Amygdala (tissue), 56 donors: ENCODE measurements around the gene COL4A5.
A peak's percentile ranks its signal among the peaks of the same experiment; 100 is the strongest.

Experiments
- DNase-seq, 56 donors: peaks; one replicate each; lab custom pipeline; 2025; lab: John Stamatoyannopoulos, UW

Gene COL4A5

GRCh38 chrX:108610141-108610540 lies 170.5 kb downstream of the COL4A5 start:
- DNase-seq = no peak

- DNase-seq = no peak
Measured at GRCh38 chrX:108614616-108615015, 175.0 kb downstream of the COL4A5 start.

GRCh38 chrX:108640817-108641216 lies 201.2 kb downstream of the COL4A5 start:
- no peak for DNase-seq

- DNase-seq = no peak
Measured at GRCh38 chrX:108641589-108642272, 202.1 kb downstream of the COL4A5 start.

GRCh38 chrX:108642273-108642628 lies 202.6 kb downstream of the COL4A5 start:
- no peak for DNase-seq

GRCh38 chrX:108664701-108665100 lies 225.1 kb downstream of the COL4A5 start:
- DNase-seq = no peak

- DNase-seq = no peak
Measured at GRCh38 chrX:108666101-108666500, 226.5 kb downstream of the COL4A5 start.

GRCh38 chrX:108671526-108671925 lies 231.9 kb downstream of the COL4A5 start:
- DNase-seq = no peak

- DNase-seq = no peak
Measured at GRCh38 chrX:108696690-108697089, 257.1 kb downstream of the COL4A5 start.

GRCh38 chrX:108699368-108699767 lies 259.7 kb downstream of the COL4A5 start:
- DNase-seq = no peak

- no peak for DNase-seq
Measured at GRCh38 chrX:108701633-108702032, 262.0 kb downstream of the COL4A5 start.

- DNase-seq = no peak
Measured at GRCh38 chrX:108702530-108702929, 262.9 kb downstream of the COL4A5 start.

- no peak for DNase-seq
Measured at GRCh38 chrX:108704839-108705238, 265.2 kb downstream of the COL4A5 start.

- DNase-seq = no peak
Measured at GRCh38 chrX:108712886-108713285, 273.2 kb downstream of the COL4A5 start.

- no peak for DNase-seq
Measured at GRCh38 chrX:108722561-108722960, 282.9 kb downstream of the COL4A5 start.

GRCh38 chrX:108726748-108727147 lies 287.1 kb downstream of the COL4A5 start:
- no peak for DNase-seq

- DNase-seq = no peak
Measured at GRCh38 chrX:108731153-108731552, 291.5 kb downstream of the COL4A5 start.

- peak in 2 of 56 donors; percentile 0 to 8 for DNase-seq
Measured at GRCh38 chrX:108732630-108733321, 293.1 kb downstream of the COL4A5 start.

- DNase-seq = no peak
Measured at GRCh38 chrX:108734426-108734825, 294.8 kb downstream of the COL4A5 start.

GRCh38 chrX:108735091-108735678 lies 295.5 kb downstream of the COL4A5 start:
- DNase-seq = peak in 1 of 56 donors; percentile 0

- DNase-seq = peak in 5 of 56 donors; percentile 4 to 14 (median 12)
Measured at GRCh38 chrX:108735679-108736508, 296.3 kb downstream of the COL4A5 start.
